HCEC 1CT (cell line): Measurements from ENCODE around the gene LRRC45.

Experiments
- DNase-seq: peaks from one replicate; pipeline ENCODE4 v3.0.0-alpha.2; 2017

The LRRC45 gene

GRCh38 chr17:82020572-82021106 is 2.5 kb upstream of the LRRC45 start:
- no peak for DNase-seq

GRCh38 chr17:82021107-82021899 is 1.8 kb upstream of the LRRC45 start:
- peak; percentile 60 for DNase-seq

- DNase-seq: no peak
Observed at GRCh38 chr17:82021900-82022309, 1.2 kb upstream of the LRRC45 start.

GRCh38 chr17:82022310-82022980 is 660 bp upstream of the LRRC45 start, which contains the start of gene CENPX:
TSS of gene CENPX (minus strand) at chr17:82022878. CDS start at chr17:82022861, 17 bp downstream.
- DNase-seq: no peak

- DNase-seq: peak; percentile 11
Observed at GRCh38 chr17:82023447-82024241, 539 bp downstream of the LRRC45 start.

GRCh38 chr17:82024859-82025258 is 1.8 kb downstream of the LRRC45 start:
- DNase-seq: no peak

- no peak for DNase-seq
Observed at GRCh38 chr17:82025401-82026107, 2.4 kb downstream of the LRRC45 start.

GRCh38 chr17:82028246-82028645 is 5.1 kb downstream of the LRRC45 start:
- DNase-seq: no peak

GRCh38 chr17:82028966-82029365 is 5.9 kb downstream of the LRRC45 start:
- DNase-seq: no peak

GRCh38 chr17:82029391-82029790 is 6.3 kb downstream of the LRRC45 start:
- no peak for DNase-seq

GRCh38 chr17:82029990-82030469 is 6.9 kb downstream of the LRRC45 start:
- no peak for DNase-seq

GRCh38 chr17:82030470-82031302 is 7.6 kb downstream of the LRRC45 start:
- peak; percentile 82 for DNase-seq

GRCh38 chr17:82031303-82031884 is 8.3 kb downstream of the LRRC45 start, which contains the start of gene RAC3:
TSS of gene RAC3 (plus strand) at chr17:82031678. CDS start at chr17:82031762, 84 bp downstream.
- DNase-seq: peak; percentile 43

- no peak for DNase-seq
Observed at GRCh38 chr17:82031885-82032627, 9.0 kb downstream of the LRRC45 start.

- DNase-seq: no peak
Observed at GRCh38 chr17:82033359-82034085, 10.4 kb downstream of the LRRC45 start.

- DNase-seq: no peak
Observed at GRCh38 chr17:82034371-82035011, 11.4 kb downstream of the LRRC45 start.

- DNase-seq: no peak
Observed at GRCh38 chr17:82035488-82035887, 12.4 kb downstream of the LRRC45 start.

- no peak for DNase-seq
Observed at GRCh38 chr17:82035956-82036633, 13.0 kb downstream of the LRRC45 start.
